Gastroesophageal sphincter (tissue), 4 donors: ENCODE measurements around the gene TMEM198. TPM values are rescaled to one million over a fixed set of nuclear protein-coding genes. Genes with fewer than 3 reads are reported as not detected.
A peak's percentile ranks its signal among the peaks of the same experiment; 100 is the strongest.

Experiments used
- ATAC-seq: fragments of 150-250 bp; one replicate; pipeline ENCODE4 v1.9.1; 2016; ENCODE audit warnings: mild to moderate bottlenecking, moderate library complexity
- H3K27ac ChIP-seq, 4 donors: fragments of 200-600 bp; sonication (generic) in 3 of 4; 1 replicate in 3 of 4; 2 replicates in 1 of 4; pipeline ENCODE4 v1.5.1; 2016 to 2019
- H3K27me3 ChIP-seq: fragments of 200-600 bp; sonication (generic); one replicate; pipeline ENCODE4 v1.5.1; 2019
- H3K36me3 ChIP-seq, 2 donors: fragments of 200-600 bp; sonication (generic); one replicate each; pipeline ENCODE4 v1.5.1; 2019; ENCODE audit warnings: control low read depth in 1 of 2
- H3K4me1 ChIP-seq, 3 donors: fragments of 200-600 bp; sonication (generic); 1 replicate in 2 of 3; 2 replicates in 1 of 3; pipeline ENCODE4 v1.5.1; 2016 to 2019; ENCODE audit warnings: control low read depth in 2 of 3
- H3K4me3 ChIP-seq, 2 donors: fragments of 200-600 bp; sonication (generic); one replicate each; pipeline ENCODE4 v1.5.1; 2019; ENCODE audit warnings: mild to moderate bottlenecking in 1 of 2, moderate library complexity in 1 of 2
- H3K9me3 ChIP-seq, 3 donors: fragments of 200-600 bp; sonication (generic); one replicate each; pipeline ENCODE4 v1.5.1; 2017 to 2019; ENCODE audit warnings: control low read depth in 2 of 3
- EP300 ChIP-seq: sonication (generic); formaldehyde crosslinking; IDR thresholded peaks from one replicate; pipeline ENCODE4 v1.6.1; 2017; ENCODE audit warnings: antibody characterized with exemption, mild to moderate bottlenecking
- POLR2A ChIP-seq, 2 donors: fragments of 450-650 bp; IDR thresholded peaks; one replicate each; pipeline ENCODE4 v1.6.1; 2017; ENCODE audit warnings: antibody characterized with exemption in 2 of 2, mild to moderate bottlenecking in 2 of 2, moderate library complexity in 1 of 2
- POLR2AphosphoS5 ChIP-seq: sonication (generic); formaldehyde crosslinking; IDR thresholded peaks from one replicate; pipeline ENCODE4 v1.6.1; 2017; ENCODE audit warnings: antibody characterized with exemption
- WGBS, 2 donors: methylation state at CpG; one replicate each; pipeline ENCODE4 v1.1.5; 2018; ENCODE audit warnings: low coverage in 1 of 2; 5-methylcytosine and 5-hydroxymethylcytosine counted together
- total RNA-seq, 4 donors: library from RNA; depleted of rRNA; stranded (reverse); fragments of >200 nt; gene quantifications; one replicate each; pipeline ENCODE4 v1.1.0, GENCODE V29; 2016
- TF ChIP-seq, protein P1 (sequence below), 4 experiments: fragments of 200-600 bp in 2 of 4; fragments of 450-650 bp in 2 of 4; sonication (generic) in 1 of 4; IDR thresholded peaks; one replicate each; pipeline ENCODE4 v1.5.1; 2017 to 2019; ENCODE audit warnings: antibody characterized with exemption in 4 of 4, mild to moderate bottlenecking in 2 of 4, moderate library complexity in 2 of 4

The TMEM198 gene
- total RNA-seq, 4 donors from 2014 or later = 1.6 to 9.5 (median 4.1) TPM

DNA sequence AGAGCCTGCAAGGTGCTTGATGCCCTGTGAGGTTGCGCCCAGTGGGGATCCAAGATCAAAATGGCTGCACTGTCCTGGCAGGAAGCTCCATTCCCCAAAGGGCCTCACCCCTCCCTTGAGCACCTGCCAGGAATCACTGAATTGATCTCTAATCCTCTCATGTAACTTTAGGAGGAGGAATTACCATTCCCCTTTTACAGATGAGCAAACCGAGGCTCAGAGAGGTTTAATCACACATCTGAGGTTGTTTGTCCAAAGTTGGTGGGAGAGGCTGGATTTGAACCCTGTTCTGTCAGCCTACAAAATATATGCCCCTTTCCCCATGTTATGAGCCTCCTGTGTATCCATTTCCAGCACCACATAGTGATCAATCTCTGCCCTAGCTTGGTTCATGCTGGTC is 19.0 kb upstream of the TMEM198 start:
- no peak for ATAC-seq
- TF ChIP-seq POLR2A (IDR thresholded peaks at IDR 0.05) (no peak), EP300 (no peak), POLR2AphosphoS5 (no peak)
- TF ChIP-seq, protein P1, sequence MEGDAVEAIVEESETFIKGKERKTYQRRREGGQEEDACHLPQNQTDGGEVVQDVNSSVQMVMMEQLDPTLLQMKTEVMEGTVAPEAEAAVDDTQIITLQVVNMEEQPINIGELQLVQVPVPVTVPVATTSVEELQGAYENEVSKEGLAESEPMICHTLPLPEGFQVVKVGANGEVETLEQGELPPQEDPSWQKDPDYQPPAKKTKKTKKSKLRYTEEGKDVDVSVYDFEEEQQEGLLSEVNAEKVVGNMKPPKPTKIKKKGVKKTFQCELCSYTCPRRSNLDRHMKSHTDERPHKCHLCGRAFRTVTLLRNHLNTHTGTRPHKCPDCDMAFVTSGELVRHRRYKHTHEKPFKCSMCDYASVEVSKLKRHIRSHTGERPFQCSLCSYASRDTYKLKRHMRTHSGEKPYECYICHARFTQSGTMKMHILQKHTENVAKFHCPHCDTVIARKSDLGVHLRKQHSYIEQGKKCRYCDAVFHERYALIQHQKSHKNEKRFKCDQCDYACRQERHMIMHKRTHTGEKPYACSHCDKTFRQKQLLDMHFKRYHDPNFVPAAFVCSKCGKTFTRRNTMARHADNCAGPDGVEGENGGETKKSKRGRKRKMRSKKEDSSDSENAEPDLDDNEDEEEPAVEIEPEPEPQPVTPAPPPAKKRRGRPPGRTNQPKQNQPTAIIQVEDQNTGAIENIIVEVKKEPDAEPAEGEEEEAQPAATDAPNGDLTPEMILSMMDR (IDR thresholded peaks at IDR 0.05) = no peak
- Histone ChIP-seq H3K27ac (no peak overlapping the region), H3K36me3 (no peaks in the 10 kb centered on the region), H3K27me3 (peaks cover 61% of the 10 kb centered on the region), H3K4me1 (peaks cover 0 to 34% (median 29%) of the 10 kb centered on the region in 3 donors), H3K9me3 (no peaks in the 10 kb centered on the region), H3K4me3 (no peak overlapping the region)
- WGBS, 2 donors = 80 to 100% methylated on average over 1 of the region's 2 CpGs

DNA sequence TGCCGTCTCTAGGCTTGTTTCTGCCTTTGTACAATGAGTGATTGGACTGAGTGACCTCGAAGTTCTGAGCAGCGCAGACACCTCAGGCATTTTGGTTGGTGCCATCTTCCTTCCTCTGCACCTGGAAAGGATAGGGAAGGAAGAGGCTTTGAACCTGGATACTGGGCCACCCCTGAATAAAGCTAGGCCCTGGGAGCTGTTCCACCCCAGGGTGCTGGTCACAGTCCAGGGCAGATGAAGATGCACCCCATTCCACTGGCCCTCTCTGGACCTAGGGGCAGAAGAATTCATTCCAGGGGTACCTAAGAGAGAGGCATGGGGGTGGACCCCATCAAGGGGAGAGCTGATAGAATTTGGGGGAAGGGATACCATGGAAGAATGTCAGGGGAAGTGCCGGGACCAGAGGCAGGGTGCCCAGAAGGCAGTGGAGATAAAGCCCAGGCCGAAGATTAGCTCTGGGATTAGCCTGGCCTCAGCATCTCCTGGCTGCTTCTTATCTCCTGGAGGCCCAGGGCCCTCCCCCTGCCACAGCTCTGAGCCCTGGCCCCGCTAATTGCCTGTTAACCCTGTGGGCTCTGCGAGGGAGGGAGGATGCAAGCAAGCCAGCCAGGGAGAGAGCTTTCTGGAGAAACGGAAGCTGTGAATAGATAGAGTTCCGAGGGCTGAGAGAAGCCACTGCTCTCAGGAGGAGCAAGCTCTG is 18.1 kb upstream of the TMEM198 start:
- ATAC-seq = no peak
- Histone ChIP-seq H3K9me3 (no peaks in the 10 kb centered on the region), H3K4me3 (no peak overlapping the region), H3K27ac (no peak overlapping the region), H3K4me1 (peaks cover 0 to 40% (median 34%) of the 10 kb centered on the region in 3 donors), H3K27me3 (peaks cover 63% of the 10 kb centered on the region), H3K36me3 (no peaks in the 10 kb centered on the region)
- TF ChIP-seq EP300 (no peak), POLR2AphosphoS5 (no peak), POLR2A (IDR thresholded peaks at IDR 0.05) (no peak)
- TF ChIP-seq, protein P1 (IDR thresholded peaks at IDR 0.05) = no peak
- 67 to 86% methylated on average over 2 to 4 of the region's 9 CpGs for WGBS, 2 donors

DNA sequence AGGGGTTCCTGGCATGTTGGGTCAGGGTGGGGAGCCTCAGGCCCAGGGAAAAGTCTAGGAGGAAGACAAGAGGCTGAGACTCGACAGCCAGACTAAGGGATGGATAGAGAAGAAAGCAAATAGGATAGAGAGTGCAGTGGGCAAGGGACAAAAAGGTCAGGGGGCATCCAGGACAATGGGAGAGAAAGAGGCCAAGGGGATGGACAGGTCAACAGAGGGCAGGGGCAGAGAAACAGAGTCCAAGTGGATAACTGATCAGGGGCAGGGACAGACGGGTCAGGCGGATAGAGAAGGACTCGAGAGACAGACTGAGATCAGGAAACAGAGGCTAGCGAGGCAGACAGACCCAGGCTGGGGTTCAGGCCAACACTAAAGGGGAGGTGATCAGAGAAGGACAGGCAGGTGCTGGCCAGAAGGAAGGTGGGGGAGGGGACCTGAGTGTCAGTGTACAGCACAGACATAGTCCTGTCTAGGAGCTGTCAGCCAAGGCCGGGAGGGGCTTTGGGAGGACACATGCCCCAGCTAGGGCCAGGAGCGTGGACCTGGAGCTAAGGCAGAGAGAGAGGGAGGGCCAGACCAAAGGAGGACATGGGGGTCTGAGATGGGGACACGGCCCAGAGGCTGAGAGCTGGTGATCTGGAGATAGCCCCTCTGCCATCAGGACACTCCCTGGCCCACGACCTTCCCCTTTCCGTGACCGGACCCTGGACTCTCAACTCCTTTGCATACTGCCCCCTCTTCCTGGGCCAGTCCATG is 17.3 kb upstream of the TMEM198 start:
- ATAC-seq = no peak
- TF ChIP-seq POLR2A (IDR thresholded peaks at IDR 0.05) = no peak
- no peak for TF ChIP-seq EP300
- TF ChIP-seq, protein P1 (IDR thresholded peaks at IDR 0.05) = no peak
- no peak for TF ChIP-seq POLR2AphosphoS5
- no peak overlapping the region for H3K27ac ChIP-seq
- 60 to 63% methylated on average over 6 to 8 of the region's 11 CpGs for WGBS, 2 donors
- H3K36me3 ChIP-seq = no peaks in the 10 kb centered on the region
- peaks cover 68% of the 10 kb centered on the region for H3K27me3 ChIP-seq
- peaks cover 0 to 32% (median 27%) of the 10 kb centered on the region in 3 donors for H3K4me1 ChIP-seq
- no peaks in the 10 kb centered on the region for H3K9me3 ChIP-seq
- no peak overlapping the region for H3K4me3 ChIP-seq

DNA sequence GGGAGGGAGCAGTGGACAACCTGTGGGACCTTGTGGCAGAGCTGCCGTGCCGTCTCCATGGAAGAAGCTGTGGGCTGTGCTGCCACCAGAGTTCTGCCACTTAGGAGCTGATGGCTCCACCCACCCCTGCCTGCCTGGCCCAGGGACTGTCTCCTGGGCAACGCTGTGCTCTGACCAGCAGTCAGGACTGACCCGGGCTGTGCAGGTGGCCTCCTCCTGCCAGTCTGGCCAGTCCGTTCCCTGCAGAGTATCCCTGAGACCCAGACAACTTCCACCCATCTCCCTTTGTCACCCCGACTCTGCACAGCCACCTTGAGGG is 16.8 kb upstream of the TMEM198 start:
- TF ChIP-seq EP300 (no peak), POLR2A (IDR thresholded peaks at IDR 0.05) (peak in 1 of 2 donors; percentile 5), POLR2AphosphoS5 (no peak)
- Histone ChIP-seq H3K27ac (no peak overlapping the region), H3K9me3 (no peaks in the 10 kb centered on the region), H3K36me3 (no peaks in the 10 kb centered on the region), H3K4me1 (peaks cover 0 to 26% (median 23%) of the 10 kb centered on the region in 3 donors), H3K27me3 (peaks cover 70% of the 10 kb centered on the region), H3K4me3 (no peak overlapping the region)
- 42% methylated on average over 2 of the region's 6 CpGs; no CpG with 5 or more reads in 1 of the 2 donors for WGBS, 2 donors
- ATAC-seq = no peak

DNA sequence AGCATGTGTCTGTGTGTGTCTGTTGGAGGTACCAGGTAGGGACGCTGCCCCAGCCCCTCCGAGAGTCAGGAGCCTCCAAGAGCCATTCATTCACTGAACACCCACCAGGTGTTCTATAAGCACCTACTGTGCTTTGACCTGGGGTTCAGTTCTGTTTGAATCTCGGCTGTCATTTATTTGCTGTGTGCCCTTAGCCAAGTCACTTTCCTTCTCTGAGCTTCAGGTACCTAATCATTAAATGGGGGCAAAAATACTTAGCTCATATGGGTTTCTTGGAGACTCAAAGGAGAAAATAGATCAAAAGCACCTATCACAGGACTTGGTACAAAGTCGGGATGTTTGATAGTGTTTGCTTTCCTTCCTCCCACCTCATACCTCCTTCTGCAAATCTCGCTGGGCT is 16.4 kb upstream of the TMEM198 start:
- peaks cover 70% of the 10 kb centered on the region for H3K27me3 ChIP-seq
- no peak for TF ChIP-seq EP300
- no peak for TF ChIP-seq POLR2A (IDR thresholded peaks at IDR 0.05)
- no peak for TF ChIP-seq POLR2AphosphoS5
- TF ChIP-seq, protein P1 (IDR thresholded peaks at IDR 0.05) = no peak
- ATAC-seq = no peak
- H3K27ac ChIP-seq = no peak overlapping the region
- no peaks in the 10 kb centered on the region for H3K36me3 ChIP-seq
- H3K4me3 ChIP-seq = no peak overlapping the region
- WGBS, 2 donors = 58% methylated on average over 3 of the region's 5 CpGs; no CpG with 5 or more reads in 1 of the 2 donors
- H3K9me3 ChIP-seq = no peaks in the 10 kb centered on the region
- H3K4me1 ChIP-seq = peaks cover 0 to 22% (median 19%) of the 10 kb centered on the region in 3 donors
